Mammary epithelial cell (primary cell): ENCODE results near the gene IL18R1.

ENCODE experiments used
- EZH2 ChIP-seq: IDR thresholded peaks from 2 replicates; pipeline ENCODE4 v1.6.1; 2012; ENCODE audit warnings: low read length, inconsistent platforms, borderline replicate concordance
- TF ChIP-seq, protein P1 (sequence below), 2 donors: IDR thresholded peaks in 1 of 2; conservative IDR thresholded peaks in 1 of 2; 2 replicates each; pipeline ENCODE4 v1.5.1; 2011 to 2012; ENCODE audit warnings: inconsistent platforms in 2 of 2, low read length in 2 of 2, mild to moderate bottlenecking in 2 of 2, control low read depth in 1 of 2, low read depth in 1 of 2; ENCODE audit not compliant: insufficient read depth in 1 of 2; ENCODE audit errors: extremely low read depth in 1 of 2

DNA sequence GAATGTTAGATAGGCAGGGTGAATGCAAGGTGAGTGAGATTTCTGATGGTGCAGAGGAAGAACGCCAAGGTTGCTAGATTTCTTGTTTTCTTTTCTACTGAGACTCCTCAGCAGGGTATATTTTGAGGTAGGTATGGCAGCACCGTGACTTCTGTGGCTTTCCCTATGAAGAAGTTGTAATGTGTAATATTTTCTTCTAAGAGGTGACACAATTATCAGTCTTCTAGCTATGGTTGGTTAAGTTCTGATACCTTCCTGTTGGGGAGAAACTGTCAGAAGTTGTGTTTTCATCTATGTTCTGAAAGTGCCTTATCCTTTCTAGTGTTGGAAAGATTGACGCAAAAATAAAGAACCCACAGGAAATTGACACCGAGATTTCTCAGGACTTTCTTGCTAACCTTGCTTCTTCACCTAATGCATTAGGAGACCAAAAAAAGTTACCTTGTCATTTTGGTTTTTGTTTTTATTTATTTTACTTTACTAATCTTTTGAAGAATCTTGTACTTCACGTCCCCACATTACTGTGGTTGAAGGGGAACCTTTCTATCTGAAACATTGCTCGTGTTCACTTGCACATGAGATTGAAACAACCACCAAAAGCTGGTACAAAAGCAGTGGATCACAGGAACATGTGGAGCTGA lies 11.9 kb downstream of the IL18R1 start:
- TF ChIP-seq, protein P1, sequence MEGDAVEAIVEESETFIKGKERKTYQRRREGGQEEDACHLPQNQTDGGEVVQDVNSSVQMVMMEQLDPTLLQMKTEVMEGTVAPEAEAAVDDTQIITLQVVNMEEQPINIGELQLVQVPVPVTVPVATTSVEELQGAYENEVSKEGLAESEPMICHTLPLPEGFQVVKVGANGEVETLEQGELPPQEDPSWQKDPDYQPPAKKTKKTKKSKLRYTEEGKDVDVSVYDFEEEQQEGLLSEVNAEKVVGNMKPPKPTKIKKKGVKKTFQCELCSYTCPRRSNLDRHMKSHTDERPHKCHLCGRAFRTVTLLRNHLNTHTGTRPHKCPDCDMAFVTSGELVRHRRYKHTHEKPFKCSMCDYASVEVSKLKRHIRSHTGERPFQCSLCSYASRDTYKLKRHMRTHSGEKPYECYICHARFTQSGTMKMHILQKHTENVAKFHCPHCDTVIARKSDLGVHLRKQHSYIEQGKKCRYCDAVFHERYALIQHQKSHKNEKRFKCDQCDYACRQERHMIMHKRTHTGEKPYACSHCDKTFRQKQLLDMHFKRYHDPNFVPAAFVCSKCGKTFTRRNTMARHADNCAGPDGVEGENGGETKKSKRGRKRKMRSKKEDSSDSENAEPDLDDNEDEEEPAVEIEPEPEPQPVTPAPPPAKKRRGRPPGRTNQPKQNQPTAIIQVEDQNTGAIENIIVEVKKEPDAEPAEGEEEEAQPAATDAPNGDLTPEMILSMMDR (conservative IDR thresholded peaks at IDR 0.05 in 1 of 2, IDR thresholded peaks at IDR 0.05 in 1 of 2; ENCODE audit: extremely low read depth in 1 of 2, insufficient read depth in 1 of 2, low read depth in 1 of 2, low read length in 2 of 2), result no peak
- TF ChIP-seq EZH2, result no peak
